ENCODE measurements around the gene CDKN1C.

Gene CDKN1C

GRCh38 chr11:2834503-2835273 lies 50.9 kb downstream of the CDKN1C start:
- Histone ChIP-seq H3K9me3 (ENCODE audit: control insufficient read depth, insufficient read depth, low read length) (no peaks in the 10 kb centered on the region), H3K27me3 (ENCODE audit: control insufficient read depth, insufficient read depth, low read length) (0 out of 2 replicates have a peak, but pooled peaks cover 2% of the 10 kb centered on the region), H3K36me3 (ENCODE audit: control insufficient read depth, insufficient read depth, low read length) (no peaks in the 10 kb centered on the region), H3K27ac (ENCODE audit: low read length) (no peak overlapping the region), H3K4me1 (ENCODE audit: control insufficient read depth, insufficient read depth, low read length) (peaks cover 6% of the 10 kb centered on the region; the same call in 1 of the 2 replicates), H3K4me3 (ENCODE audit: low read length) (no peak overlapping the region)
- WGBS (ENCODE audit: insufficient coverage, insufficient read length), result no CpG with 5 or more reads among the region's 16 CpGs
- no peak for DNase-seq (ENCODE audit: low read depth, low spot score)

GRCh38 chr11:2833716-2834502 lies 51.7 kb downstream of the CDKN1C start:
- DNase-seq (ENCODE audit: low read depth, low spot score), result no peak
- no peak overlapping the region for H3K27ac ChIP-seq (ENCODE audit: low read length)
- no CpG with 5 or more reads among the region's 19 CpGs for WGBS (ENCODE audit: insufficient coverage, insufficient read length)

More at GRCh38 chr11:2833716-2834502, 51.7 kb downstream of the CDKN1C start:
- Histone ChIP-seq H3K36me3 (ENCODE audit: control insufficient read depth, insufficient read depth, low read length) (no peaks in the 10 kb centered on the region), H3K9me3 (ENCODE audit: control insufficient read depth, insufficient read depth, low read length) (no peaks in the 10 kb centered on the region), H3K27me3 (ENCODE audit: control insufficient read depth, insufficient read depth, low read length) (0 out of 2 replicates have a peak, but pooled peaks cover 2% of the 10 kb centered on the region), H3K4me1 (ENCODE audit: control insufficient read depth, insufficient read depth, low read length) (peaks cover 6% of the 10 kb centered on the region; the same call in 1 of the 2 replicates), H3K4me3 (ENCODE audit: low read length) (no peak overlapping the region)

Data from iPS DF 6.9 (cell line).